ENCODE measurements around the gene USF3. TPM values are rescaled to one million over a fixed set of nuclear protein-coding genes. Genes with fewer than 3 reads are reported as not detected.
A peak's percentile ranks its signal among the peaks of the same experiment; 100 is the strongest.

The USF3 gene
- total and polyA plus RNA-seq, 8 donors = 3.3 to 30.6 (median 7.6) TPM

DNA sequence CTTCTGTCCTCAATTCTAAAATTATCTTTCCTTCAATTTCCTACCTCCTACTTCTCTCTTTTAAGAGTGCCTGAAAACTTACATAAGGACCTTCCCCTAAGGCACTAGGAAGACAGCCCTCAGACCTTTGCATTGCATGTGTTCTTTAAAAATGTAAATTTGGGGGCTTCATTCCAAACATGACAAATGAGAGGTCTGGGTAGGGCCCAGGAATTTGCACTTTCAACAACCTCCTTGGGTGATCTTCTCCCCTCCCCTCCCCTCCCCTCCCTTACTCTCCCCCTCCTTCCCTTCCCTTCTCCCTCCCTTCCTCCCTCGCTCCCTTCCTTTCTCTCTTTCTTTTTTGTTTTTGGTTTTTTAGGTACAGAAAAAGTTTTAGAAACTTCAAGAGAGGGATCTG is 18.7 kb downstream of the USF3 start:
- Histone ChIP-seq H3K4me1 (no peaks in the 10 kb centered on the region), H3K4me3 (no peak overlapping the region), H3K27ac (no peak overlapping the region), H3K36me3 (peaks cover 15 to 47% (median 42%) of the 10 kb centered on the region in 4 donors), H3K9me3 (no peaks in the 10 kb centered on the region), H3K27me3 (no peaks in the 10 kb centered on the region)
- TF ChIP-seq POLR2AphosphoS5 (IDR thresholded peaks at IDR 0.05) = no peak
- no peak for TF ChIP-seq POLR2A (IDR thresholded peaks at IDR 0.05)
- TF ChIP-seq, protein P1, sequence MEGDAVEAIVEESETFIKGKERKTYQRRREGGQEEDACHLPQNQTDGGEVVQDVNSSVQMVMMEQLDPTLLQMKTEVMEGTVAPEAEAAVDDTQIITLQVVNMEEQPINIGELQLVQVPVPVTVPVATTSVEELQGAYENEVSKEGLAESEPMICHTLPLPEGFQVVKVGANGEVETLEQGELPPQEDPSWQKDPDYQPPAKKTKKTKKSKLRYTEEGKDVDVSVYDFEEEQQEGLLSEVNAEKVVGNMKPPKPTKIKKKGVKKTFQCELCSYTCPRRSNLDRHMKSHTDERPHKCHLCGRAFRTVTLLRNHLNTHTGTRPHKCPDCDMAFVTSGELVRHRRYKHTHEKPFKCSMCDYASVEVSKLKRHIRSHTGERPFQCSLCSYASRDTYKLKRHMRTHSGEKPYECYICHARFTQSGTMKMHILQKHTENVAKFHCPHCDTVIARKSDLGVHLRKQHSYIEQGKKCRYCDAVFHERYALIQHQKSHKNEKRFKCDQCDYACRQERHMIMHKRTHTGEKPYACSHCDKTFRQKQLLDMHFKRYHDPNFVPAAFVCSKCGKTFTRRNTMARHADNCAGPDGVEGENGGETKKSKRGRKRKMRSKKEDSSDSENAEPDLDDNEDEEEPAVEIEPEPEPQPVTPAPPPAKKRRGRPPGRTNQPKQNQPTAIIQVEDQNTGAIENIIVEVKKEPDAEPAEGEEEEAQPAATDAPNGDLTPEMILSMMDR (IDR thresholded peaks at IDR 0.05) = no peak
- no peak for TF ChIP-seq EP300 (IDR thresholded peaks at IDR 0.05)
- intact Hi-C loops (cut with DNase I; ENCODE audit: low total_unique reads) = no loop called here
- no peak for DNase-seq
- WGBS, 5 donors = 96 to 100% (median 100%) methylated on average over 1 of the region's 1 CpG

DNA sequence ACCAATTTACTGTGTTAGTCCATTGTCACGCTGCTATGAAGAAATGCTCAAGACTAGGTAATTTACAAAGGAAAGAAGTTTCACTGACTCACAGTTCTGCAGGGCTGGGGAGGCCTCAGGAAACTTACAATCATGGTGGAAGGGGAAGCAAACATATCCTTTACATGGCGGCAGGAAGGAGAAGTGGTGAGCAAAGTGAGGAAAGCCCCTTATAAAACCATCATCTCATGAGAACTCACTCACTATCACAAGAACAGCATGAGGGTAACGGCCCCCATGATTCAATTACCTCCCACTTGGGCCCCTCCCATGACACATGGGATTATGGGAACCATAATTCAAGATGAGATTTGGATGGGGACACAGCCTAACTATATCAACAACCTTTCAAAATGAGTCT is 20.2 kb downstream of the USF3 start:
- Histone ChIP-seq H3K4me1 (no peaks in the 10 kb centered on the region), H3K27me3 (no peaks in the 10 kb centered on the region), H3K4me3 (no peak overlapping the region), H3K9me3 (no peaks in the 10 kb centered on the region), H3K27ac (no peak overlapping the region), H3K36me3 (peaks cover 18 to 56% (median 49%) of the 10 kb centered on the region in 4 donors)
- TF ChIP-seq, protein P1 (IDR thresholded peaks at IDR 0.05) = no peak
- TF ChIP-seq POLR2AphosphoS5 (IDR thresholded peaks at IDR 0.05) (no peak), POLR2A (IDR thresholded peaks at IDR 0.05) (no peak), EP300 (IDR thresholded peaks at IDR 0.05) (no peak)
- 84 to 91% (median 87%) methylated on average over 3 of the region's 3 CpGs for WGBS, 5 donors
- intact Hi-C loops (cut with DNase I; ENCODE audit: low total_unique reads) = no loop called here
- no peak for DNase-seq

DNA sequence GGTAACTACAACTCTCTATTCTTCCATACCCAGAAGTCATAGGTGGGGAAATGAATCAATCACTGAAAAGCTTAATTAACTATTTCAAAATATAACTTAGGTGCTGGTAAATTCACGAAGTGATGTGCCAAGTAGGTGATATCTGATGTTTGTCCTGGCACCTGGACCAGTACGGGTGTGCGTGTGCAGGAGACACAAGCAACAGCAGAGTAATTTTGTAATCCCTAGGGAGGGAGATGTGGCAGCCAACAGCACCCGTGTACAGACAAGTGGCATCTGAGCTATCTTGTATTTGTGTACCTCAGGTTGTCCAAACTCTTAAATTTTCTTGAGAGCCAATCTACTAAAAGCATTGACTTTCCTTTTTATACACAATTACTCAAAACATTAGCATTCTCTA is 22.8 kb downstream of the USF3 start:
- intact Hi-C loops (cut with DNase I; ENCODE audit: low total_unique reads) = no loop called here
- WGBS, 5 donors = 29 to 65% (median 52%) methylated on average over 4 of the region's 4 CpGs
- DNase-seq = no peak
- TF ChIP-seq, protein P1 (IDR thresholded peaks at IDR 0.05) = no peak
- TF ChIP-seq POLR2A (IDR thresholded peaks at IDR 0.05) (no peak), EP300 (IDR thresholded peaks at IDR 0.05) (no peak), POLR2AphosphoS5 (IDR thresholded peaks at IDR 0.05) (no peak)
- peaks cover 18 to 67% (median 59%) of the 10 kb centered on the region in 4 donors for H3K36me3 ChIP-seq
- no peaks in the 10 kb centered on the region for H3K27me3 ChIP-seq
- H3K9me3 ChIP-seq = no peaks in the 10 kb centered on the region
- H3K4me3 ChIP-seq = no peak overlapping the region
- no peak overlapping the region for H3K27ac ChIP-seq
- peaks cover 0 to 10% (median 3%) of the 10 kb centered on the region in 4 donors for H3K4me1 ChIP-seq

DNA sequence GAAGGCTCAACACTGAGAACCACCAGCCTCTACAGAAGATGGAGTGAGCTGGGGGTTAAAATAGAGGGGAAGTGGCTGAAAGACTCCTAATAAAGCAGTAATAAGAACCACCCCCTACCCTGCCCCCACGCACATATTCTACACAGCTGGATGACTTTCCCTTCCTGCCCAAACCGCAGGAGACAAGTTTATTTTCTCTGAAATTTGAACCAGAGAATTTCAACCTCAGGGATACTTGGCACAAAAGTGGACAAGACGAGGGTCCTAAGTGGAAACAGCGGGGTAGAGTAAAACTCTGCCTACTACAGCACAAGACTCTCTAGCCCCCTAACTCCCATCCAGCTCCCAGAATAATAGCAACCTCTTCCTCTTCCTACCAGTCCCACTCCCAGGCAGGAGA is 28.4 kb downstream of the USF3 start:
- TF ChIP-seq EP300 (IDR thresholded peaks at IDR 0.05) (no peak), POLR2AphosphoS5 (IDR thresholded peaks at IDR 0.05) (no peak), POLR2A (IDR thresholded peaks at IDR 0.05) (no peak)
- TF ChIP-seq, protein P1 (IDR thresholded peaks at IDR 0.05) = no peak
- intact Hi-C loops (cut with DNase I; ENCODE audit: low total_unique reads) = no loop called here
- 54 to 73% (median 68%) methylated on average over 4 of the region's 4 CpGs for WGBS, 5 donors
- peak overlapping the region in 4 of 5 donors; percentile 65 to 85 (median 70) for H3K27ac ChIP-seq
- peaks cover 5 to 27% (median 23%) of the 10 kb centered on the region in 4 donors for H3K36me3 ChIP-seq
- no peaks in the 10 kb centered on the region for H3K9me3 ChIP-seq
- H3K4me3 ChIP-seq = no peak overlapping the region
- peaks cover 0 to 44% (median 20%) of the 10 kb centered on the region in 4 donors for H3K4me1 ChIP-seq
- no peaks in the 10 kb centered on the region for H3K27me3 ChIP-seq
- no peak for DNase-seq

All from stomach (tissue), 9 donors.